HCT116 (cell line): ENCODE results near the gene OMP. TPM values are rescaled to one million over a fixed set of nuclear protein-coding genes. Genes with fewer than 3 reads are reported as not detected.

ENCODE experiments used
- ATAC-seq: fragments of 200-7000 bp; cut with Tn5 transposase; 2 replicates; pipeline ENCODE4 v1.9.1; 2020; ENCODE audit warnings: mild to moderate bottlenecking, moderate library complexity
- BruUV-seq: library from RNA; stranded (reverse); fragments of 400-500 nt; replicated peaks from 2 replicates; lab custom pipeline; 2021; lab: Mats Ljungman, UMichigan
- CTCF ChIA-PET: fragments of 300-600 bp; sonication (Branson Sonifier 250); formaldehyde crosslinking; loops from one replicate; lab custom pipeline; 2021; ENCODE audit warnings: antibody characterized with exemption; lab: Charles Lee
- POLR2A ChIA-PET: fragments of 300-600, 350-600 bp; sonication (Branson Sonifier 250); formaldehyde crosslinking; loops from one replicate; lab custom pipeline; 2021; ENCODE audit warnings: antibody characterized with exemption; lab: Charles Lee
- RAD21 ChIA-PET, 2 experiments: fragments of 300-600 bp; sonication (Branson Sonifier 250); formaldehyde crosslinking; loops; one replicate each; lab custom pipeline; 2023; ENCODE audit warnings: low total read pairs in 2 of 2; ENCODE audit not compliant: uncharacterized antibody in 2 of 2, unreplicated experiment in 2 of 2, low non-redundant PET in 1 of 2; lab: Charles Lee
- DNase-seq: peaks from one replicate; pipeline ENCODE4 v3.0.0-alpha.2; 2010; ENCODE audit warnings: low read depth, low spot score
- H2AFZ ChIP-seq: fragments of 200-600 bp; shearing (Covaris generic), sonication (generic); 2 replicates; pipeline ENCODE4 v1.6.1; 2017; ENCODE audit warnings: low read depth, mixed run types, mixed read lengths, antibody characterized with exemption, low read length; ENCODE audit not compliant: poor library complexity, severe bottlenecking
- H3K27ac ChIP-seq: 2 replicates; pipeline ENCODE4 v1.5.1; 2012; ENCODE audit warnings: low read depth, low read length
- H3K27me3 ChIP-seq: fragments of 200-600 bp; sonication (generic); 2 replicates; pipeline ENCODE4 v1.6.1; 2016; ENCODE audit warnings: mixed run types, low read length, mixed read lengths; ENCODE audit not compliant: insufficient read depth
- H3K36me3 ChIP-seq, 2 experiments: fragments of 200-500 bp in 1 of 2; fragments of 200-600 bp in 1 of 2; sonication (Bioruptor generic) in 1 of 2; sonication (generic) in 1 of 2; 2 replicates each; pipeline versions ENCODE4 v1.5.1 to v1.6.1; 2014 to 2016; ENCODE audit warnings: low read length in 2 of 2, inconsistent platforms in 1 of 2, mixed read lengths in 1 of 2, mixed run types in 1 of 2; ENCODE audit not compliant: insufficient read depth in 2 of 2, control insufficient read depth in 1 of 2
- H3K4me1 ChIP-seq, 2 experiments: fragments of 200-600 bp in 1 of 2; sonication (generic) in 1 of 2; 2 replicates each; pipeline versions ENCODE4 v1.5.1 to v1.6.1; 2012 to 2017; ENCODE audit warnings: low read length in 2 of 2, inconsistent platforms in 1 of 2, mild to moderate bottlenecking in 1 of 2, mixed read lengths in 1 of 2, mixed run types in 1 of 2, moderate library complexity in 1 of 2; ENCODE audit not compliant: insufficient read depth in 2 of 2, control insufficient read depth in 1 of 2
- H3K4me2 ChIP-seq: fragments of 200-600 bp; sonication (generic); 2 replicates; pipeline ENCODE4 v1.6.1; 2017; ENCODE audit warnings: mixed run types, low read length, mixed read lengths
- H3K4me3 ChIP-seq, 2 experiments: fragments of 200-600 bp in 1 of 2; sonication (generic) in 1 of 2; replicated peaks in 1 of 2; 2 replicates each; pipeline ENCODE4 v1.5.1; 2011 to 2016; ENCODE audit warnings: low read length in 2 of 2, control low read depth in 1 of 2, low read depth in 1 of 2, mild to moderate bottlenecking in 1 of 2, mixed read lengths in 1 of 2, mixed run types in 1 of 2
- H3K79me2 ChIP-seq: fragments of 200-600 bp; sonication (generic); 2 replicates; pipeline ENCODE4 v1.6.1; 2017; ENCODE audit warnings: mild to moderate bottlenecking, mixed run types, low read length, moderate library complexity, mixed read lengths; ENCODE audit not compliant: insufficient read depth
- H3K9ac ChIP-seq: fragments of 200-600 bp; sonication (generic); 2 replicates; pipeline ENCODE4 v1.6.1; 2016; ENCODE audit warnings: low read length, mixed read lengths
- H3K9me2 ChIP-seq: fragments of 200-600 bp; sonication (generic), shearing (Covaris generic); 2 replicates; pipeline ENCODE4 v1.6.1; 2017; ENCODE audit warnings: mixed run types, mild to moderate bottlenecking, moderate library complexity; ENCODE audit not compliant: insufficient read depth
- H3K9me3 ChIP-seq, 2 experiments: fragments of 200-500 bp in 1 of 2; fragments of 200-600 bp in 1 of 2; sonication (Bioruptor generic) in 1 of 2; sonication (generic) in 1 of 2; 2 replicates each; pipeline ENCODE4 v1.6.1; 2014 to 2017; ENCODE audit warnings: low read length in 2 of 2, mixed read lengths in 2 of 2, inconsistent platforms in 1 of 2, low read depth in 1 of 2, mild to moderate bottlenecking in 1 of 2, mixed run types in 1 of 2, moderate library complexity in 1 of 2; ENCODE audit not compliant: control insufficient read depth in 1 of 2, insufficient read depth in 1 of 2
- H4K20me1 ChIP-seq: fragments of 200-600 bp; sonication (generic), shearing (Covaris generic); 2 replicates; pipeline ENCODE4 v1.6.1; 2017; ENCODE audit warnings: mixed run types, mild to moderate bottlenecking, moderate library complexity; ENCODE audit not compliant: insufficient read depth
- CEBPB ChIP-seq: IDR thresholded peaks from 2 replicates; pipeline ENCODE4 v1.6.1; 2012; ENCODE audit warnings: low read depth
- EGR1 ChIP-seq: IDR thresholded peaks from 2 replicates; pipeline ENCODE4 v1.6.1; 2012; ENCODE audit warnings: low read depth
- EZH2 ChIP-seq: fragments of 200-600 bp; sonication (generic); IDR thresholded peaks from 2 replicates; pipeline ENCODE4 v1.6.1; 2017; ENCODE audit warnings: antibody characterized with exemption, mixed run types
- EZH2phosphoT487 ChIP-seq: fragments of 200-600 bp; IDR thresholded peaks from 2 replicates; pipeline ENCODE4 v1.6.1; 2018; ENCODE audit warnings: antibody characterized with exemption, borderline replicate concordance
- FOSL1 ChIP-seq: IDR thresholded peaks from 2 replicates; pipeline ENCODE4 v1.6.1; 2012; ENCODE audit warnings: low read depth
- MAX ChIP-seq: IDR thresholded peaks from 2 replicates; pipeline ENCODE4 v1.6.1; 2012
- POLR2AphosphoS5 ChIP-seq: IDR thresholded peaks from 2 replicates; pipeline ENCODE4 v1.6.1; 2011; ENCODE audit warnings: mild to moderate bottlenecking, low read depth, low read length, moderate library complexity
- SRF ChIP-seq: IDR thresholded peaks from 2 replicates; pipeline ENCODE4 v1.6.1; 2012; ENCODE audit warnings: low read depth
- YY1 ChIP-seq: IDR thresholded peaks from 2 replicates; pipeline ENCODE4 v1.6.1; 2011; ENCODE audit warnings: low read length, low read depth, moderate library complexity, mild to moderate bottlenecking; ENCODE audit not compliant: insufficient replicate concordance; ENCODE audit errors: extremely low read depth
- ZFX ChIP-seq: fragments of 450-650 bp; IDR thresholded peaks from 2 replicates; pipeline ENCODE4 v1.6.1; 2017
- ZNF274 ChIP-seq: fragments of 200-500 bp; sonication (Bioruptor generic); IDR thresholded peaks from 2 replicates; pipeline ENCODE4 v1.6.1; 2014; ENCODE audit warnings: mild to moderate bottlenecking, low read depth, low read length, inconsistent platforms
- intact Hi-C: fragments of 100-400 bp; cut with micrococcal nuclease; formaldehyde crosslinking; loops from 2 replicates; pipeline ENCODE4 v1.10.0; 2022
- total RNA-seq: library from RNA; stranded (reverse); gene quantifications from one replicate; pipeline ENCODE4 v1.2.1, GENCODE V29; 2021; ENCODE audit not compliant: unreplicated experiment
- TF ChIP-seq, protein P1 (sequence below): IDR thresholded peaks from 2 replicates; pipeline ENCODE4 v1.6.1; 2011; ENCODE audit warnings: mild to moderate bottlenecking, low read length, moderate library complexity; ENCODE audit not compliant: insufficient replicate concordance; ENCODE audit errors: extremely low read depth
- TF ChIP-seq, protein P2 (sequence below): IDR thresholded peaks from 2 replicates; pipeline ENCODE4 v1.6.1; 2012; ENCODE audit warnings: low read depth

OMP gene
- total RNA-seq, 1 experiment from 2014 or later: not detected

- Histone ChIP-seq H3K9ac (no peak overlapping the region), H3K9me2 (no peaks in the 10 kb centered on the region), H3K36me3 (no peaks in the 10 kb centered on the region), H3K27me3 (no peaks in the 10 kb centered on the region), H3K4me2 (no peak overlapping the region), H2AFZ (no peak overlapping the region), H4K20me1 (no peaks in the 10 kb centered on the region), H3K79me2 (no peaks in the 10 kb centered on the region), H3K4me1 (no peaks in the 10 kb centered on the region), H3K9me3 (peaks cover 4 to 13% of the 10 kb centered on the region in 2 experiments; a peak in 2 of 4 replicates), H3K4me3 (no peak overlapping the region), H3K27ac (no peak overlapping the region)
- TF ChIP-seq, protein P1, sequence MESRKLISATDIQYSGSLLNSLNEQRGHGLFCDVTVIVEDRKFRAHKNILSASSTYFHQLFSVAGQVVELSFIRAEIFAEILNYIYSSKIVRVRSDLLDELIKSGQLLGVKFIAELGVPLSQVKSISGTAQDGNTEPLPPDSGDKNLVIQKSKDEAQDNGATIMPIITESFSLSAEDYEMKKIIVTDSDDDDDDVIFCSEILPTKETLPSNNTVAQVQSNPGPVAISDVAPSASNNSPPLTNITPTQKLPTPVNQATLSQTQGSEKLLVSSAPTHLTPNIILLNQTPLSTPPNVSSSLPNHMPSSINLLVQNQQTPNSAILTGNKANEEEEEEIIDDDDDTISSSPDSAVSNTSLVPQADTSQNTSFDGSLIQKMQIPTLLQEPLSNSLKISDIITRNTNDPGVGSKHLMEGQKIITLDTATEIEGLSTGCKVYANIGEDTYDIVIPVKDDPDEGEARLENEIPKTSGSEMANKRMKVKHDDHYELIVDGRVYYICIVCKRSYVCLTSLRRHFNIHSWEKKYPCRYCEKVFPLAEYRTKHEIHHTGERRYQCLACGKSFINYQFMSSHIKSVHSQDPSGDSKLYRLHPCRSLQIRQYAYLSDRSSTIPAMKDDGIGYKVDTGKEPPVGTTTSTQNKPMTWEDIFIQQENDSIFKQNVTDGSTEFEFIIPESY: no peak
- no peak for TF ChIP-seq EZH2phosphoT487
- no peak for TF ChIP-seq ZFX
- TF ChIP-seq FOSL1: no peak
- TF ChIP-seq, protein P2, sequence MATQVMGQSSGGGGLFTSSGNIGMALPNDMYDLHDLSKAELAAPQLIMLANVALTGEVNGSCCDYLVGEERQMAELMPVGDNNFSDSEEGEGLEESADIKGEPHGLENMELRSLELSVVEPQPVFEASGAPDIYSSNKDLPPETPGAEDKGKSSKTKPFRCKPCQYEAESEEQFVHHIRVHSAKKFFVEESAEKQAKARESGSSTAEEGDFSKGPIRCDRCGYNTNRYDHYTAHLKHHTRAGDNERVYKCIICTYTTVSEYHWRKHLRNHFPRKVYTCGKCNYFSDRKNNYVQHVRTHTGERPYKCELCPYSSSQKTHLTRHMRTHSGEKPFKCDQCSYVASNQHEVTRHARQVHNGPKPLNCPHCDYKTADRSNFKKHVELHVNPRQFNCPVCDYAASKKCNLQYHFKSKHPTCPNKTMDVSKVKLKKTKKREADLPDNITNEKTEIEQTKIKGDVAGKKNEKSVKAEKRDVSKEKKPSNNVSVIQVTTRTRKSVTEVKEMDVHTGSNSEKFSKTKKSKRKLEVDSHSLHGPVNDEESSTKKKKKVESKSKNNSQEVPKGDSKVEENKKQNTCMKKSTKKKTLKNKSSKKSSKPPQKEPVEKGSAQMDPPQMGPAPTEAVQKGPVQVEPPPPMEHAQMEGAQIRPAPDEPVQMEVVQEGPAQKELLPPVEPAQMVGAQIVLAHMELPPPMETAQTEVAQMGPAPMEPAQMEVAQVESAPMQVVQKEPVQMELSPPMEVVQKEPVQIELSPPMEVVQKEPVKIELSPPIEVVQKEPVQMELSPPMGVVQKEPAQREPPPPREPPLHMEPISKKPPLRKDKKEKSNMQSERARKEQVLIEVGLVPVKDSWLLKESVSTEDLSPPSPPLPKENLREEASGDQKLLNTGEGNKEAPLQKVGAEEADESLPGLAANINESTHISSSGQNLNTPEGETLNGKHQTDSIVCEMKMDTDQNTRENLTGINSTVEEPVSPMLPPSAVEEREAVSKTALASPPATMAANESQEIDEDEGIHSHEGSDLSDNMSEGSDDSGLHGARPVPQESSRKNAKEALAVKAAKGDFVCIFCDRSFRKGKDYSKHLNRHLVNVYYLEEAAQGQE: no peak
- TF ChIP-seq EZH2: no peak
- TF ChIP-seq CEBPB: no peak
- TF ChIP-seq SRF: no peak
- TF ChIP-seq EGR1: no peak
- no peak for TF ChIP-seq MAX
- TF ChIP-seq YY1: no peak
- TF ChIP-seq POLR2AphosphoS5: no peak
- TF ChIP-seq ZNF274: no peak
- intact Hi-C loops: no loop called here
- ChIA-PET CTCF (interaction anchor here (2.7 kb wide), 1 partner anchor 10 kb away, joined by 12 read pairs; no protein-coding TSS in a partner anchor), RAD21 (no interaction called here), POLR2A (no interaction called here)
- ATAC-seq: no peak
- BruUV-seq: no TSS peak
- no peak for DNase-seq
Measured at GRCh38 chr11:77057938-77058474, 44.6 kb upstream of the OMP start.
